ENCODE data around the gene USP2. TPM values are rescaled to one million over a fixed set of nuclear protein-coding genes. Genes with fewer than 3 reads are reported as not detected.

The USP2 gene
- total RNA-seq, result 3.6 and 9.7 TPM in 2 replicates

DNA sequence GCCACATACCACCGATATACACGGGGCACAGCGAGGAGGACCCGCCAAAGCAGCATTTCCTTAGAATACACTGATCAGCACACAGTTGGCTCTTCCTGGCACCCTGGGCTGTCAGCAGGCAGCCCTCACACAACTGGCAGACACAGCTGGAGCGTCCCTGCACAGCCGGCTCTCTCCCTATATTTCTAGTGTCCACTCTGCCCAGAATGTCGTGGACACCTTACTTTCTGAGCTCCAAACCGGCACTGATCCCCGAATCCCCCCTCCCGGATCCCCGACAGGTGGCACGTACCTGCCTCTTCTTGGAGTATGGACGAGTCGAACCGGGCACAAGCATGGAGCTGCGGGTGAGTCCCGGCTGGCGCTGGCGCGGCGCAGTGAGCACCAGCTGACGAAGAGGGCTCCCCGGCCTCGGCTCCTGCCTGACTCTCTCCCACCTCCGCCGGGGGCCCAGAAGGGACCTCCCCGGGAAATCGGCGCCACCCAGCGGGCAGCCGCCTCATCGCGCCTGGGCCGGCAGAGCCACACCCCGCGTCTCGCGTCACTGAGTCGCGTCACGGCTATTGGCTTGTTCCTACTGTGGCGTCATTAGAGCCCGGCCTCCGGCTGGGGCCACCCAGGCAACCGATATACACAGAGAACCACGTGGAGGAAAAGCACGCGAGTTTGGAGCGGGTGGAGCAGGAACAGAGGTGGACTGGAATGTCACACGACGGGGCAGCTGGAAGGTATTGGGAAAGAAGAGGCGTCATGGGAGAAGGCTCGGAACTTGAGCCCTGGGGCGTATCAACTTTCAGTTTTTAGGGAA is at the start of gene USP2:
USP2 (minus strand) TSS at position 510 of the 808 bp plus-strand sequence. CDS start 8,210 bp downstream, outside the sequence.
- DNase-seq (ENCODE audit: low read depth), result peak; percentile 95

GRCh38 chr11:119427279-119427678 is 45.8 kb upstream of the USP2 start:
- DNase-seq (ENCODE audit: low read depth), result no peak

- no peak for DNase-seq (ENCODE audit: low read depth)
Measured at GRCh38 chr11:119426142-119426541, 44.7 kb upstream of the USP2 start.

DNA sequence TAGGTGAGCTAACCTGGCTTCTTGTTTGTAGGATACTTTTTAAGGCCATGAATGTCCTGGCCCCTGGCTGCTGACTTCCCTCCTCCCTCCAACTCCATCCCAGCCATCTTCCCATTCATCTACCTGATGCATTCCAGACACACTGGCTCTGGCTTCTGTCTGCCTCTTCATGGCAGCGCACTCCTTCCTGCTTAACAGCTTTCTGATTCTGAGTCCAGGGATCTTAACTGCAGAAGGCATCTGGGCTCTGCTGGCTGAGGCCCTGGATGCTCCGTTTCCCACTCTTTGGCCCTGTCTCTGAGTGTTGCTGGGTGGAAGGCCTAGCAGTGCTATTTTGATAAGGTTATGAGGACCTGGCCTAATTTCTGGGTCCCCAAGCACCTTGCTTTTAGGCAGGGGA is 43.3 kb upstream of the USP2 start:
- DNase-seq (ENCODE audit: low read depth), result no peak

DNA sequence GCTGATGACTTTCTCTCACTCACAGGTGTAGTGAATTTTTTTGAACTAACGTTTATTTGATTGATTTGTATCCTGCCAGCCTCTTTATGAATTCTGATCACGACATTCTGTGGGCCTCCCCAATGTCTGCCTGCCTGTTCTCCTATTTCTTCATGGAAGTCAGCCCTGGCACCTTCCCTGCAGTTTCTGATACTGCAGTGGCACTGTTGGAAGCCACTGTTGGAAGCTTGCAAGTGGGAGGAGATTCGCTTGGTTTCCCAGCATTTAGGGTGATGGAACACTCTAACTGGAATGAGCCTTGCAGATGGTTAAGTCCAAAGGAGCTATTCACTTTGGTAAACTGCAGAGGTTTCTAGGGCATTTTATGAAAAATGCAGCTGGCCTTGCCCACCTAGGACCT is 42.8 kb upstream of the USP2 start:
- no peak for DNase-seq (ENCODE audit: low read depth)

- DNase-seq (ENCODE audit: low read depth), result no peak
Measured at GRCh38 chr11:119423509-119424254, 42.2 kb upstream of the USP2 start.

DNA sequence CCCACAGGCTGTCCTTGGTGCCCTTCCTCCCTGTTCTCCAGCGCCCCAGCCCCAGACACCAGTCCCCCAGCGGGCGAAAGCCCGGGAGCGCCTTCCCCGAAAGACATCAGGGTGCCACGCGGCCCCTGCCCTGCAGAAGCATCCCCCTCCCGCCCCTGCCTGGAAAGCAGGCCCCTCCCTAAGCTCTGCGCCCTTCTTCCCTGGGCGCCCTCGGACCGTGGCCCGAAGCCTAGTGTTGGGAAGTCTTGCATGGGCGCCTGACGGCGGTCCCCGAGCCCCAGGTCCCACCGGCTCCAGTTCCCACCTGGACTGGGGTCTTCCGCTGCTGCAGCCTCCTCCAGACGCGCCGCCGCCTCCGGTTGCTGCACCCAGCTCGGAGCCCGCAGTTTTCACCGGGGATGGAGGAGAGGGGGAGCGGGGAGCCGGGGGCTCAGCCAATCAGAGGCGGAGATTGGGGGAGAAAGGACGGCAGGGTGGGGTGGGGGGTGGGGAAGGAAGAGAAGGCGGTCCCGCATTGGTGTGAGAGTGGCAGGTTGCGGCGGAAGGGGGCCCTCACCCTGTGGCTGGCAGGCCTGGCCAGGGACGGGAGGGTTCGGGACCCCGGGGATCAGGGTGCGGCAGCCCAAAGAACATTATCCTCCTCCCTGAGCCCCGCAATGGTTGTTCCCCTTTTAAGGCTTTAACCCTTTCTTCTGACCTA is 41.5 kb upstream of the USP2 start, which contains the start of gene THY1:
THY1 (minus strand) TSS at position 364 of the 700 bp plus-strand sequence. CDS start 2,267 bp downstream, outside the sequence.
- DNase-seq (ENCODE audit: low read depth), result no peak

- no peak for DNase-seq (ENCODE audit: low read depth)
Measured at GRCh38 chr11:119421941-119422808, 40.7 kb upstream of the USP2 start.

- DNase-seq (ENCODE audit: low read depth), result no peak
Measured at GRCh38 chr11:119421351-119421750, 39.9 kb upstream of the USP2 start.

GRCh38 chr11:119420631-119421030 is 39.1 kb upstream of the USP2 start:
- DNase-seq (ENCODE audit: low read depth), result no peak

- DNase-seq (ENCODE audit: low read depth), result peak; percentile 91
Measured at GRCh38 chr11:119419834-119420492, 38.5 kb upstream of the USP2 start.

DNA sequence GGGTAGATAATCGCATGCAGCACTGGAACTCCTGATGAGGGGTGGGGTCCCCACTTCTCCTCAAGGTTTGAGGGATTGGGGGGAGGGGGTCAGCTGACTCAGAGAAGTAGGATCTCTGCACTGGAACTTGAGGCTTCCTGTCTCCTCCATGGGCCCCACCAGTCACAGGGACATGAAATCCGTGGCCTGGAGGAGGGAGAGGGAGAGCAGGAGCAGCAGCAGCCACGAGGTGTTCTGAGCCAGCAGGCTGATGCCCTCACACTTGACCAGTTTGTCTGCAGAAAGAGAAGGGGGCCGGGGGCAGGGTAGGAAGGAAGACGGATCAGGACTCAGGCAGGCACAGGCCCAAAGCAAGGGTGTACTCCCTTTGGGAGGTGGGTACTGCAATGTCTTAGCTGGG is 37.8 kb upstream of the USP2 start:
- no peak for DNase-seq (ENCODE audit: low read depth)

GRCh38 chr11:119418759-119419158 is 37.3 kb upstream of the USP2 start:
- DNase-seq (ENCODE audit: low read depth), result no peak

DNA sequence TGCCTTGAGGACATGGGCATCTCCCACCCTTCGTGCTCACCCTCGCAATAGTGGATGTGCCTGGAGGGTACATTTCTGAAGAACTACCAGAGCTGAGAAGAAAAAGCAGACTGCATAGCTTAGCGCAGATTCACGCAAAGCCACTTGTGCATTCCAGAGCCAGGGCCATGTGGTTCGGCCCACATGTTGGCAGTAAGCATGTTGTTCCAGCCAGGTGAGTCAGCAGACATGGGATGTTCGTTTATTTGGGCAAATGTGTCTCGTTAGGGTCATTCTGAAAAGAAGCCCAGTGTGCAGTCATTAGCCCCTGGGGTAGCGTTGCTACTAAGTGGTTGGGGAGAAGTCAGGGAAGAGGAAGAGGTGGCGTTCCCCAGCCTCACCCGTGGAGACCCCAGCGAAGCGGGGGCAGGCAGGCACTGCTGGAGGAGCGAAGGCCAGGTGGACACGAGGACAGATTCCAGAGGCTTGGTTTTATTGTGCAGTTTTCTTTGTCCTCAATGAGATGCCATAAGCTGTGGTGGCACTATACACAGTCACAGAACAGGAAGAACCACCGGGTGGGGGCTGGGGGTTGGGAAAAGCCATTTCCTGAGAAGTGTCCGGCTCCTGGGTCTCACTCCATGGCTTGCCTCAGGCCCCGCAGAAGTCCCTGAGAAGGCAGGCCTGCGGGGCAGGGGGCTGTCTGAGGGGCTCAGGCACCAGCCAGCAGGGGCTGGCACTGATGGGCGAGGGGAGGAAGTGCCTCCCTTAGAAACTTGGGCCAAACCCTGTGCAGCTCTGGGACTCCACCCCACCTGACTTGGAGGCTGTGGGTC is 36.4 kb upstream of the USP2 start:
- DNase-seq (ENCODE audit: low read depth), result peak; percentile 94

GRCh38 chr11:119416606-119417580 is 35.4 kb upstream of the USP2 start:
- peak; percentile 54 for DNase-seq (ENCODE audit: low read depth)

- no peak for DNase-seq (ENCODE audit: low read depth)
Measured at GRCh38 chr11:119415966-119416365, 34.5 kb upstream of the USP2 start.

DNA sequence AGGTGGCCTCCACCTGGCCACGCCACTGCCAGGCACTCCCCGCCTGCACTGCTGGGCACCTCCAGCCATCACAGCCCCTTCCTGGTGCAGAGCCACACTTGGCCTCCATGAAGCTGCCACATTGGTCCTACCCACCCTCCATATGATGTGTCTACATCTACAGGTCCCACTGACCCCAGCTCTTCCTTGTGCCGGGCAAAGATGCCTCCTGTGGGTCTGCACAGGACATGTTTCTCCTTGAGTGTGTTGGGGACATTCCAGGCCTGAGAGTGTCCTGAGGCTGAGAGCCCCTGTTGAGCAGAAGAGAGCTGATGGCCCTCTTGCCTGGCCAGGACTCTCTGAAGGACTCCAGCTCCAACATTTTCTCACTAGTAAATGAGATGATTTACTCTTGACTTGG is 34.0 kb upstream of the USP2 start:
- DNase-seq (ENCODE audit: low read depth), result no peak

GRCh38 chr11:119414734-119415133 is 33.2 kb upstream of the USP2 start:
- no peak for DNase-seq (ENCODE audit: low read depth)

DNA sequence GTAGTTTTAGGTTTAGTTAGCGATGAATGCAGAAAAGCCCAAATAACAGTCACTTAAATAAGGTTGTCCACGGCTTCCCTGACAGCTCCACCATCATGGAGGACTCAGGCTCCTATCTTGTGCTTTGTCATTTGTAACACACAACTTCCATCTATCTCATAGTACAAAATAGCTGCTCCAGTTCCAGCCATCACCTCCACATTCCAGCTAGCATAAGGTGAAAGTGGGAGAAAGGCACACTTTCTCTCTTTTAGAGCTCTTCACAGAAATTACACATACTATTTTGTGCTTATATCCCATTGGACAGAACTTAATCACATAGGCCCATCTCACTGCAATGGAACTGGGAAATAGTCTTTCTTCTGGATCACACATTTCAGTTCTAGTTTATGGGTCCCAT is 32.8 kb upstream of the USP2 start:
- no peak for DNase-seq (ENCODE audit: low read depth)
